NCI-H510A (cell line): ENCODE measurements around the gene DLD.
A peak's percentile ranks its signal among the peaks of the same experiment; 100 is the strongest.
"Not testable (repeated sequence)": the region's sequence is repeated elsewhere in the genome, so short reads cannot be mapped to it uniquely, and the experiment has no call there.

ENCODE experiments used
- DNase-seq: peaks from one replicate; lab custom pipeline; 2025; lab: John Stamatoyannopoulos, UW

The DLD gene, protein sequence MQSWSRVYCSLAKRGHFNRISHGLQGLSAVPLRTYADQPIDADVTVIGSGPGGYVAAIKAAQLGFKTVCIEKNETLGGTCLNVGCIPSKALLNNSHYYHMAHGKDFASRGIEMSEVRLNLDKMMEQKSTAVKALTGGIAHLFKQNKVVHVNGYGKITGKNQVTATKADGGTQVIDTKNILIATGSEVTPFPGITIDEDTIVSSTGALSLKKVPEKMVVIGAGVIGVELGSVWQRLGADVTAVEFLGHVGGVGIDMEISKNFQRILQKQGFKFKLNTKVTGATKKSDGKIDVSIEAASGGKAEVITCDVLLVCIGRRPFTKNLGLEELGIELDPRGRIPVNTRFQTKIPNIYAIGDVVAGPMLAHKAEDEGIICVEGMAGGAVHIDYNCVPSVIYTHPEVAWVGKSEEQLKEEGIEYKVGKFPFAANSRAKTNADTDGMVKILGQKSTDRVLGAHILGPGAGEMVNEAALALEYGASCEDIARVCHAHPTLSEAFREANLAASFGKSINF

DNA sequence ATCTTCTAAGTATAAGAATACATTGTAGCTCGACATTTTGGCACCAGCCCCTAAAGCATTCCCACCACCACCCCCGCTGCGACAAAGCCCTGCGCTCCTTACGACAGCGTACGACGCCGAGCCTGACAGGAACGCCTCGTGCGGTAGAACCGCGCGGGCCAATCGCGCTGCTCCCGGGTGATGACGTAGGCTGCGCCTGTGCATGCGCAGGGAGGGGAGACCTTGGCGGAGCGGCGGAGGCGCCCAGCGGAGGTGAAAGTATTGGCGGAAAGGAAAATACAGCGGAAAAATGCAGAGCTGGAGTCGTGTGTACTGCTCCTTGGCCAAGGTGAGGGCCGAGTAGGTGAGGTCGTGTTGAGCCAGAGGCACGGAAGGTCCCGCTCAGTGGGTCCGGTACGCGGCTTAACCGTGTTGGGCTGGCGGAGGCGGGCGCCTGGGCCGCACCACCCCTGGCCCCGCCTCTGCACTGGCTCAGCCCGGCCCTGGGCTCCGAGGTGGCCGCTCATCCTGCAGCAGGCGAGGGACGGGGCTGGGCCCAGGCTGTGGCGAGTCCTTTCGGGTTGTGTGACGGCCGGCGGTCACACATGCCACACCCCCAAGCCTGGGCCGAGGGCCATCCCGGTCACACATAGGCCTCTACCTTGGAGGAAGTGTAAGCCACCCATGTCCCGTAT is at the start of gene DLD:
TSS of gene DLD (plus strand) at position 222 of the 674 bp plus-strand sequence. CDS start at position 290, 68 bp downstream.
- peak; percentile 78 for DNase-seq

DNA sequence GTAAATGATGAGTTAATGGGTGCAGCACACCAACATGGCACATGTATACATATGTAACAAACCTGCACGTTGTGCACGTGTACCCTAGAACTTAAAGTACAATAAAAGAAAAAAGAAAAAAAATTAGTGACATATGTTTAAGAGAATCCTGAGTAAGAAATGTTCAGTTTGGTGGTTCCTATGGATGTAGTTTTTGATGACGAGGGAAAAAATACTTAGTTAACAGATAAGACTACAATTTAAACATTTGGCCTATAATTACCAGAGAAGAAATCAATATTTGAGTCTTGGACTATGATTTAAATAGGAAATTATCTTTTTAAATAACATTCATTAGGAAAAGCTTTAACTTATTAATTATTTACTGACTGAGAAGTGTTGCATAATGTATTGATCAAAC is 48.8 kb upstream of the DLD start:
- DNase-seq: no peak

DNA sequence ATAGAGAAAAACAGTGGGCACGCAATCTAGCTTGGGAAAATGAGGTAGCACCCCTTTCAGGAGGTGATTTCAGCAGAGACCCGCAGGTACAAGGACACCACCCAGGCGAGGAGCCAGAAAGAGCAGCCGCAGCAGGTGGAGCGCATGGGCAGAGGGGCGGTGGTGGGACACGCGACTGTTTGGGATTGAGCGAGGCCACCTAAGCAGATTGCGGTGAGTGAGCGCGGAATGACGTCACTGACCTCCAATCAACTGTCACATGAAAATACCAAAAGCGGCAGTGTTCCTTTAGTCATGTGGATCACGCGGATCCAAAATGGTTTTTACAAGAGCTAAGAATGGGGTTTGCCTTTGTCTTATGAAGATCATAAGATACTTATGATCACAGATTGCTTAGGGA is 47.8 kb upstream of the DLD start:
- DNase-seq: no peak

DNA sequence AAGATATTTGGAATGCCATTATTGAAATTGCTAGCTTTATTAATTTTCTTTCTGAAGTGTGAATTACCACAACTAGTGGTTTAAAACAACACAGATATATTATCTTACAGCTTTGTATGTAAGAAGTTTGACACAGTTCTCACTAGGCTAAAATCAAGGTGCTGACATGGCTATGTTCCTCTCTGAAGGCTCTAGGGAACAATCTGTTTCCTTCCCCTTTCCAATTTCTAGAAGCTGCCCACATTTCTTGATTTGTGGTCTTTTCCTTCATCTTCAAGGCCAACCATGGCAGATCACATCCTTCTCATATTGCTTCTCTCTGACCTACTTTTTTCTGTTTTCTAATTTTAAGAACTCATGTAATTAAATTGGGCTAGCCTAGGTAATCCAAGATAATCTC is 44.7 kb upstream of the DLD start:
- DNase-seq: no peak

DNA sequence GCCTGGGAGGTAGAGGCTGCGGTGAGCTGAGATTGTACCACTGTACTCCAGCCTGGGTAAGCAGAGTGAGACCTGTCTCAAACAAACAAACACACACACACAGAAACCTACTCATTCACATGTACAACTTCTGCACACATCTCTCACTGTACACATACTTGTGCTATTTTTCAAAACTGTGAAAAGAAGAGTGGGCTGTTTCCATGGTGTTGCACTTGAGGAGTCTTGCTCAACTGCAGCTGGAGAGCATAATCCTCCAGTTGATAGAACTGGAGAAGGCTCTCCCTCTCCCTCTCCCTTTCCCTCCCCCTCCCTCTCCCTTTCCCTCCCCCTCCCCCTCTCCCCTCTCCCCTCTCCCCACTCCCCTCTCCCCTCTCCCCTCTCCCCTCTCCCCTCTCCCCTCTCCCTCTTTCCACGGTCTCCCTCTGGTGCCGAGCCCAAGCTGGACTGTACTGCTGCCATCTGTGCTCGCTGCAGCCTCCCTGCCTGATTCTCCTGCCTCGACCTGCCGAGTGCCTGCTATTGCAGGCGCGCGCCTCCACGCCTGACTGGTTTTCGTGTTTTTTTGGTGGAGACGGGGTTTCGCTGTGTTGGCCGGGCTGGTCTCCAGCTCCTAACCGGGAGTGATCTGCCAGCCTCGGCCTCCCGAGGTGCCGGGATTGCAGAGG is 43.7 kb upstream of the DLD start:
- no peak for DNase-seq

DNA sequence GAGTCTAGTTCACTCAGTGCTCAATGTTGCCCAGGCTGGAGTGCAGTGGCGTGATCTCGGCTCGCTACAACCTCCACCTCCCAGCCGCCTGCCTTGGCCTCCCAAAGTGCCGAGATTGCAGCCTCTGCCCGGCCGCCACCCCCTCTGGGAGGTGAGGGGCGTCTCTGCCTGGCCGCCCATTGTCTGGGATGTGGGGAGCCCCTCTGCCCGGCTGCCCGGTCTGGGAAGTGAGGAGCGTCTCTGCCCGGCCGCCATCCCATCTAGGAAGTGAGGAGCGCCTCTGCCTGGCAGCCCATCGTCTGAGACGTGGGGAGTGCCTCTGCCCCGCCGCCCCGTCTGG is 43.2 kb upstream of the DLD start:
- DNase-seq: not testable (repeated sequence)

DNA sequence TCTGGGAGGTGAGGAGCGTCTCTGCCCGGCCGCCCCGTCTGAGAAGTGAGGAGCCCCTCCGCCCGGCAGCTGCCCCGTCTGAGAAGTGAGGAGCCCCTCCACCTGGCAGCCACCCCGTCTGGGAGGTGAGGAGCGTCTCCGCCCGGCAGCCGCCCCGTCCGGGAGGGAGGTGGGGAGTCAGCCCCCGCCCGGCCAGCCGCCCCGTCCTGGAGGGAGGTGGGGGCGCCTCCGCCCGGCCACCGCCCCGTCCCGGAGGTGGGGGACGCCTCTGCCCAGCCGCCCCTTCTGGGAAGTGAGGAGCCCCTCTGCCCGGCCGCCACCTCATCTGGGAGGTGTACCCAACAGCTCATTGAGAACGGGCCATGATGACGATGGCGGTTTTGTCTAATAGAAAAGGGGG is 42.8 kb upstream of the DLD start:
- not testable (repeated sequence) for DNase-seq

DNA sequence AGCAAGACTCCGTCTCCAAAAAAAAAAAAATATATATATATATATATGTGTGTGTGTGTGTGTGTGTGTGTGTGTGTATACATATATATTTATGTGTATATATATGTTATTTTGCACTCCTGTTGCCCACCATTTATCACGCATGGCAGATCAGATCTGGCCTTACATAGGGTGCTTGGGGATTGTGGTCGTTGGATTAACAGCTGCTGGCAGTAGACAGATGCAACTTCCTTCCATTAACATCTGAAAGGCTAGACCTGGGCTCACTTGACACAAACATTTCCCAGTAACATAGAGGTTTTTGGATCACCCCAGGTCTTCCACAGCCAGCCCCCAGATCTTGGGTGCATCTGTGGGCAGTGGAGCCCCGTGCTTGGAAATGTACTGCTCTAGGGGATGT is 40.8 kb upstream of the DLD start:
- DNase-seq: no peak

DNA sequence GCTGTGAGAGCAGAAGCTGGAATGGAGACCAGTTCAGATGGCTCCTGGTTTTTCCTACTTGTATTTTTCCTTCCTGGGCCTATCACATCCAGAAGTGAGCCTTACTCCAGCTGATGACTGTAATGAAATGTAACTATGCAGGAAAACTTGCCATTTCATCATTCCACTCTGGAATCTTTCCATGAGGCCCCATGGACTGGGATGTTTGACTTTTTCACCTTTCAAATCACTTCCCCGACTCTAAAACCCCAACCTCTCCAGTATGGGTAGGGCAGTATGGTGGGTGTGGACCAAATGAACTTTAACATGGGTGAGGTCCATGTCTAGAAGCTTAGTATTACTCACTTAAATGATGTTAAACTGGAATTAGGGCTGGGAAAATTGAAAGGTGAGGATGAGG is 40.3 kb upstream of the DLD start:
- DNase-seq: no peak

DNA sequence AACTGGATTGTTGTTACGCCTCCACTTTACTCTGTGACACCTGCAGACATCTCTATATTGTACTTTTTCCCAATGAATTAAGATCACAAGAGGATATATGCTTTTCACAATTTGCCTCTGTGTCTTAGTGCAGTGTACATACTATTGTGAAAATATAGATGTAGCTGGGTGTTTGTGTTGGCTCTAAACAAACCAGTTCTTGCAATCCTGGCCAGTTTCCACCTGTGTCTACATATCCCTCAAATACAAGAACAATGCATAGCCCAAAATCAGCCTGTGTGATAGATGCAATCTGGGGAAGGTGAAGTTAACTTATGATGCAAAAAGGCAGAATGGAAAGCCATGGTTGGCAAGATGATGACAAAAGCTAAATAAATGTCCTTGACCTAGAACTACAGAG is 36.5 kb upstream of the DLD start:
- no peak for DNase-seq

DNA sequence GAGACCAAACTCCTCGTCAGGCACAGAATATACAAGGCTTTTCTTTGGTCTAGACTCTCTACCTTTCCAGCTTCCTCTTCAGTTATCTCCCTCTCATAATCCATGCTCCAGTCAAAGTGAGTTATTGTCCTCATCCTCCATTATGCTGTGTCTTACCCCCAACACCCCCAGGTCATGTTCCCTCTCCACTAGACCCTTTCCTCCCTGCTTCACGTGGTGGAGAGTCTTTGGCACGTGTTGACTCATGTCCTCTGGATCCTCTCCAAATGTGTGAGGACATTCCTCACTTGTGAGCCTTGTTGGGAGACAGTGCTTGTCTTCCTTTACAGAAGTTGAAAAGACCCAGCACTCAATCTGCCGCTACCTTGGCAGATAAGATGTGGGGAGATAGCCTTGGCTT is 36.0 kb upstream of the DLD start:
- no peak for DNase-seq

DNA sequence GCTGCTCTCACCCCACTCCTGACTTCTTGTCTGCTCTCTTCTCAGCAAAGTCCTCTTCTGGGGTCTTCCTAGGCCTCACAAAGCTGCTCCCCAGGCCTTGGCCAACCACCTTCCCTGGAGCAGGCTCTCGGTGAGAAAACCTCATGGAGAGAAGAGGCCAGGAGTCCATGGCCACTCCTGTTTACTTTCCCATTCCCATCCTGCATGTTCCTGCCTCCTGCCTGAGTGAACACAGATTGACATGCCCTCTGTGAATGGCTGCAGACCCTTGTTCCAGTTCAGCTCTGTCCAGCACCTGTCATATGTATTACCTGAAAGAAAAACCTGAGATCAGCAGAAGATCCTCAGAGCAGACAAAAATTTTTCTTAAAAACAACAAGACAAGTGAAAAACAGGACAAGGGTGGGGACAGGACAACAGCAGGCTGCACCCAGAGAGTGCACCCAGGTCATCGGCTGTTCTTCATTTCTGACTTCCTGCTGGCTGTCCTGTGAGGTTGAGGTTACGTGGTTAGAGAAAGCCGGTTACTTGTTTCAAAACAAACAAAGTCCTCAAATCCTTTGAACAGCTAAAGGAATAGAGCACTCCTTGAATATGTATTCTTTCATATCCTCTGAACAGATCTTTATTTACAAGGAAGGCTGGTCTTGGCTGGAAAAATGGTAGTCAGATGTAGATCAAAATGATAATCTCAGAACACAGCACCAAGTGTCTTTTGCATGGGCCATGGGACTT is 34.0 kb upstream of the DLD start:
- no peak for DNase-seq

DNA sequence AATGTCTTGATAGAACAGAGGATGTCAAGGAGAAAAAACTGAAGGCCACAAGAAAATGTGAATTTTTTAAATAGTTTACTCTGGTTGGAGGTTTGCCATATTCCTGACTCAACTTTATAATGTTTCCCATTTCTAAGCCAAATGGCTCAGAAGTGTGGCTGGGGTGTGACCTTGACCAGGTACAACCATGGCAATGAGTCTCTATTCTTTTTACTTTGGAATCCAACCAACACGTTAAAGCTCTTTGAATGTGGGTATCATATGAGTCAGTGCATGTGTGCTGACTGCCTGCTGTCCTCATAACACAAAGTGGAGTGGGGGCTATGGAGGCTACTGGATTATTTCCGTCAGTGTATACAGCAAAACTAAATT is 33.5 kb upstream of the DLD start:
- no peak for DNase-seq

DNA sequence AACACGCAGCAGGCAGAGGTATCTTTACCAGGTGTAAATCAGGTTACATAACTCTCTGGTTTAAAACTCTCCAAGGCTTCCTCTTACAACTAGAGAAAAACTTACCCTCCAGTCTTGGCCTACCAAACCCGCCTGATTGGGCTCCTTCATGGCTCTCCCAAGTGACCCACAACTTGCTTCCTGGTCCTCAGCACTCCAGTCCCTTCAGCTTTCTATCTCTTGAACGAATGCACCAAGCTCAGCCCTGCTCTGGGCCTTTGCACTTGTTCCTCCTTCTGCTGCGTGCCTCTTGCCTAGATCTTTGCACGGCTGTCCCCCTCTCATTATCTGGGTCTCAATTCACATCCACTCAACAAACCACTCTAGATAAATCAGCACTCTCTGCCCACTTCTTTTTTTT is 32.7 kb upstream of the DLD start:
- DNase-seq: no peak

DNA sequence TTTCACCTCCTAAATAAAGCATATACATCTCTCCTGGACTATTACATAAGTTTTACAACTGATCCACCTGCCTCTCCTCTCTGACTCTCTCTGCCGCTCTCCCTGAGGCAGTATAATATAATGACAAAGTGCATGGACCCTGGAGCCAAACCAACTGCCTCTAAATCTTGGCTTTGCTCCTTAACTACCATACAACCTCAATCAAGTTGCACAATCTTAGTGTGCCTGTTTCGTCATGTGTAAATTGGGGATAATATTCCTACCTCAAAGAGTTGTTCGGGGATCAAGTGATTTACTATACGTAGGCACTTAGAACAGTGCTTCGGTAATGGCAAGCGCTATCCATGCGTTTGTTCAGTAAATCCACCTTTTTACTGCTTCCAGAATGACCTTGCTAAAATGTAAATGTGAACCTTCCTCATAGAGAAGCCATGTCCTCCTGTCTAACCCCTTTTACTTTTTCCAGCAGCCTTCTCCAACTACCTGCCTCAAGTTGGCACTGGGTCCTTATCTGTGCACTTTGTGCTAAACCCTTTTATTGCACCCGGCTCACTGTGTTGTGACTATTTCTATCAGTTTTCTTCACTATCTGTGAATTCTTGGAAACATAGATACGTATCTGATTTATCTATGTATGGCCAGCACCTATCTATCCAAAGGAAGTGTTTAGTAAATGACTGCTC is 30.6 kb upstream of the DLD start:
- DNase-seq: no peak

DNA sequence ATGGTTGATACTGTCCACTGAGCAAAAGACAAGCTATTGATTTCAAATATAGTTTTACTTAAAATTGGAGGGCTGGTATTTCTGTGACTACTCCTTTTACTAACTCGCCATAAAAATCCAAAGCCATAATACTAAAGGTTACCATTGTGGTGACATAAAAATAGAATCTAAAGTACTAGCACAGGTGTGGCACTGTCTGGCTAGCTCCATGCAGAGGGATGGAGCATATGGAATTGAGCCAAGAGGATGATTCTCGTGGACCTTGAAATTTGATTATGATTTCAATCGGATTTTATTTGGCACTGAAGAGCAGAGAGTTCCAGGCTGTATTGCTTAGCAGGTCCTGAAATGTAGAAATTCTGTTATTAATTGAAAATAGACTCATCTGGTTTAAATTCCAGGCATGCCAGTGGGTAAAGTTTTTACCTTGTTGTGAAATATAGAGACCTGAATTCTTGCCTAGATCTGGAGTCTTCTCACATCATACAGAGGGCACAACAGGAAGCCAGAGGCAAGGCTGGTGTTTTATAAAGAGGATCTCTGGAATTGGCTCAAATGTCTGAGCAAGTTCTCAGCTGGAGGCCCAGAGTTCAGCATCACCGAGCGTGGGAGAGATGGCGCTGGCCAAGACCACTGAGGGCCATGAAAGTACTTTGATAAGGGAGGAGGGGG is 29.9 kb upstream of the DLD start:
- DNase-seq: no peak

DNA sequence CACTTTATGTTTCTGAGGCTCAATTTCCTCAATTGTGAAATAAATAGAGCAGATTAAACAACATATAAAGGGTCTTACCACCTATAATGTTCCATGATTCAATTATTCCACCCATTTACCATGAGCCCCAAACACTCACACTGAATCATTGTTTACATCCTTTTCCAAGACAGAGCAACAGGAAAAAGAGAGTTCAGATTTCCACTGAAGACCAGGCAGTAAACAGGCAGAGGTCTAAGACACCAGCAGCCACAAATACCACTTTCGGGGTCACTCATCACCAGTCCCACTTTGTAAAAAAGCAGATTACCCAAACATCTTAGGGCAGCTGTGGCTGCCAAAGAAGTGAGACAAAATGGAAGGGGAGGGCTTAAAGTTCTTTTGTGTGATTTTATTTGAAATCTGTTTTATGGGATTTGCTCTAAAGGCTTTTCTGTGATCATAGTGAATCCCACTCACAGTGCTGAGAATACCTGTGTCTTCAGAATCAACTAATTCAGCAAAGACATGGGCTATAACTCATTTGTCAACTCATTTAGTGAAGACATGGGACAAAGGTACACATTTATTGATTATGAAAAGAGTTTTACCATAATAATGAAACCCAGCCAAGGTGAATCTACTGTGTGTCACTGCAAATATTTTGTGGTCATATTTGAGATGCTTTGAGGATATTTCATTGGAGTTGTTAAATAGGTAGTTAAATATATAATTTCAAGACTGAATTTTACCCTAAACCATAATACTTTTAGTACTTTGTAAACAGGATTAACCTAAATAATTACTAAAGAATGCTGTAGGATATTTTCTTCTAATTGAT is 24.8 kb upstream of the DLD start:
- DNase-seq: no peak

DNA sequence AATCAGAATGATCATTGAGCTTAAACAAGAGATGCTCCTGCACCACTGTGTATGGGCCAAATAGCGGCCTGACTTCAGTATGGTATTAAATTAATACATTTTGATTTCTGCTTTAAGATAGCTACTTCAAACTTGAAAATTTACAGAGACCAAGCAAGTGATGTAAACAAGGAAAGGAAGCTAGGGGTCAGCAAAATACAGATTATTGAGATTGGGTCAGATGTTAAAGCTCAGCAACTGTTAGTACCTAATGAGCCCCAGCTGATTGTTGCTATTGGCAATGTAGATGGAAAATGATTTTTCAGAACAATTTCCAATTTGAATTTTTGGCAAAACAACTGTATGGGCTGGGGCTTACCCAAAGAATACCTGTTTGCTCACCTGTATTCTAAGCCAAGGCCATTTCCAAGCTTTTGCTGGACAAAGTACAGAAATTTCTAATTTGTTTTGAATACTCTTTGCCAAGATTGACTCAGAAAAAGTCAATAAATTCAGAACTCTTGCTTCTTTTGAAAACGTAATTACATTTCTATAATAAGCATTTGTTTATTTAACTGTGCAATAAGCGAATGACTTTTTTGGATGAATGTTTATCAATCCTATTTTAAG is 23.0 kb upstream of the DLD start:
- no peak for DNase-seq

DNA sequence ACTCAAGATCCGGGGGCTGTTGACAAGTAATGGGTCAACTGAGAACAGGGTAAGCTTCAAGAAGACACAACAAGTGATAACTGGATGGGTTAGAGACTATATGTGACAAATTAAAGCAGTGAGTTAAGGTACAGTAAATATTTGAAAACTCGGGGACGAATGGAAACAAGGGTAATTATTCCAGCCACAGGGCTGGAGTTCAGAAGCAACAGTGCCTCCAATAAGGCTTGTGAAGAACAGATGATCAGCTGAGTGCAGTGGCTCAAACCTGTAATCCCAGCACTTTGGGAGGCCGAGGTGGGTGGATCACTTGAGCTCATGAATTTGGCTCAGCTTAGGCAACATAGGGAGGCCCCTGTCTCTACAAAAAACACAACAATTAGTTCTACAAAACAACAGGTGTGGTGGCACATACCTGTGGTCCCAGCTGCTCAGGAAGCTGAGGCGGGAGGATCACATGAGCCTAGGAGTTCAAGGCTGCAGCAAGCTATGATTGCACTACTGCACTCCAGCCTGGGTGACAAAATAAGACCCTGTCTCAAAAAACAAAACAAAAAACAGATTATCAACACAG is 20.5 kb upstream of the DLD start:
- no peak for DNase-seq

DNA sequence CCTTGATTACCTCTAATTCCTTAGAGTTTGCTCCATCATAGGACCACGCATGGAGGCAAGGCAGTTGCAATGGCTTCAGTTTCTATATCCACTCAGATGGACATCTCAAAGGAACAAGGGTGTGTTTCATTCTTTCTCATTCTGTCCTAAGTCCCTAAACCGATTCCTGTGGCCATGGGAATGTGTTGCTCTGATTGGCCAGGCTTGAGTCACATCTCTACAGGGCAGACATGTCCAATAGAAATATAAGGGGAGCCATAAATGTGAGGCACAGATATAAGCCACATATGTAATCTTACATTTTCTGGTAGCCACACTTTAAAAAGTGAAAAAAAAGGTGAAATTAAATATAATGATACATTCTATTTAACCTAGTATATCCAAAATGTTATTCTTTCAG is 16.9 kb upstream of the DLD start:
- DNase-seq: no peak
